CD4-positive, alpha-beta T cell (primary cell): ENCODE measurements around the gene FBXO15. TPM values are rescaled to one million over a fixed set of nuclear protein-coding genes. Genes with fewer than 3 reads are reported as not detected.

Experiments
- ATAC-seq: fragments of 200-7000 bp; cut with Tn5 transposase; one replicate; pipeline ENCODE4 v1.10.0; 2022; ENCODE audit warnings: mild to moderate bottlenecking; ENCODE audit not compliant: poor library complexity
- CTCF ChIA-PET: fragments of 350-600 bp; sonication (Branson Sonifier 250); formaldehyde crosslinking; loops from one replicate; lab custom pipeline; 2021; ENCODE audit warnings: antibody characterized with exemption, inconsistent platforms; lab: Charles Lee
- POLR2A ChIA-PET: fragments of 350-600 bp; sonication (Branson Sonifier 250); formaldehyde crosslinking; loops from one replicate; lab custom pipeline; 2021; ENCODE audit warnings: antibody characterized with exemption, inconsistent platforms; lab: Charles Lee
- DNase-seq, 14 experiments: peaks; one replicate each; pipeline ENCODE4 v3.0.0-alpha.2; 2013 to 2020; ENCODE audit warnings: mixed read lengths in 2 of 14
- H3K27ac ChIP-seq, 2 donors: one replicate each; pipeline versions ENCODE4 v1.5.1 to v1.7.0; 2013; ENCODE audit warnings: low read length in 2 of 2, low read depth in 1 of 2, mild to moderate bottlenecking in 1 of 2
- H3K27me3 ChIP-seq, 2 experiments: 1 replicate in 1 of 2; 2 replicates in 1 of 2; pipeline versions ENCODE4 v1.6.1 to v1.7.0; 2013; ENCODE audit warnings: low read length in 2 of 2, control low read depth in 1 of 2, mild to moderate bottlenecking in 1 of 2, moderate library complexity in 1 of 2; ENCODE audit not compliant: insufficient read depth in 2 of 2, control insufficient read depth in 1 of 2
- H3K36me3 ChIP-seq: one replicate; pipeline ENCODE4 v1.6.1; 2013; ENCODE audit warnings: low read length, control low read depth; ENCODE audit not compliant: insufficient read depth
- H3K4me1 ChIP-seq: one replicate; pipeline ENCODE4 v1.6.1; 2013; ENCODE audit warnings: low read length, control low read depth; ENCODE audit not compliant: insufficient read depth
- H3K4me3 ChIP-seq: one replicate; pipeline ENCODE4 v1.5.1; 2013; ENCODE audit warnings: mild to moderate bottlenecking, low read length, moderate library complexity
- H3K9me3 ChIP-seq, 2 experiments: 1 replicate in 1 of 2; 2 replicates in 1 of 2; pipeline versions ENCODE4 v1.6.1 to v1.7.0; 2013; ENCODE audit warnings: low read length in 2 of 2, mild to moderate bottlenecking in 2 of 2, control low read depth in 1 of 2, moderate library complexity in 1 of 2; ENCODE audit not compliant: control insufficient read depth in 1 of 2, insufficient read depth in 1 of 2
- H3K27ac Mint-ChIP-seq: one replicate; pipeline ENCODE4 v1.8.0; 2020; ENCODE audit warnings: mixed read lengths
- H3K27me3 Mint-ChIP-seq: one replicate; pipeline ENCODE4 v1.8.0; 2021; ENCODE audit warnings: mixed read lengths
- H3K36me3 Mint-ChIP-seq: one replicate; pipeline ENCODE4 v1.8.0; 2021; ENCODE audit warnings: low read depth, mixed read lengths
- H3K4me1 Mint-ChIP-seq: one replicate; pipeline ENCODE4 v1.8.0; 2021; ENCODE audit warnings: low read depth, mixed read lengths
- H3K4me3 Mint-ChIP-seq: one replicate; pipeline ENCODE4 v1.8.0; 2020; ENCODE audit warnings: mild to moderate bottlenecking, mixed read lengths
- H3K9me3 Mint-ChIP-seq: one replicate; pipeline ENCODE4 v1.8.0; 2020; ENCODE audit warnings: mixed read lengths
- intact Hi-C, 2 experiments: fragments of 100-400 bp; cut with DNase I in 1 of 2; cut with micrococcal nuclease in 1 of 2; formaldehyde crosslinking; loops; one replicate each; pipeline versions ENCODE4 v1.15.1 to v1.9.0; 2023 to 2025; cut with DNase I, micrococcal nuclease
- total RNA-seq, 174 experiments: library from RNA in 2 of 174; stranded (reverse) in 2 of 174; gene quantifications; one replicate each; pipeline ENCODE4 v1.2.3 and lab custom pipeline; 2021 to 2026
- TF ChIP-seq, protein P1 (sequence below): fragments of 200-600 bp; IDR thresholded peaks from one replicate; pipeline ENCODE4 v1.8.0; 2022; ENCODE audit warnings: antibody characterized with exemption, mild to moderate bottlenecking

The FBXO15 gene
- total RNA-seq, 2 experiments from 2014 or later: 0.58 to 1.0 TPM

DNA sequence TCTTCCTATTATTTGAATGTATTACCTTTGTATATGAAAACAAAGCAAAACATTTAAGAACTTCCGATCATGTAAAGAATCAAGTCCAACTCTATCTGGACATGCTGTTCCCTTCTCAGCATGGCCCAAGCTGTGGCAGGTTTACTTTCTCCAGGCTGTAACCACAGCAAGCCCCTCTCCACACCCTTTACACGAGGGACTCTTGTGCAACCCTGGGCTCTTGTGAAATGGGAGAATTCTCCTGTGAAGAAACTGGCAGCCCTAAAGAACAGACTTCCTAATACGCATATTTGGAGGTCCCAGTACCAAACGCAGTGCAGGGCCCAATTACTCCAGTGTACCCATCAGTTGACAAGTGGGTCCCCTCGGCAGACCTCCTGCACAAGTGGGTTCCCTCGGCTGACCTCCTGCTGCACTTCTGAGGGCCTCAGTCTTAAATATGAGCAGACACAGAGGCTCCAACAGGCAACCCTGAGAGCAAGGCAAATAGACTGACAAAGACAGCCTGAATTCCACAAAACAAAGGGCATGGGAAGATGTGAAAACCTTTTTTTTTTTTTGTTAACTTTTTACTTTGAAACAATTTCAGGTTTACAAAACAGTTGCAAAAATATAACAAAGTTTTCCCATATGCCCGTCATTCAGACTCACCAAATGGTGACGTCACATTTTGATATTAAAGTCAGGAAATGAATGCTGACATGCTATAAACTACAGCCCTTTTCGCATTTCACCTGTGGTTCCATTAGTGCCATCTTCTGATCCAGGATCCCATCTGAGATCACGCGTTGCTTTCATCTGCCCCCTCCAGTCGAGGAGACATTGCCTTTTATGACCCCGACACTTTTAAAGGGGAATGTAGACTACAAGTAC lies 78.2 kb downstream of the FBXO15 start:
- H3K4me3 ChIP-seq: no peak overlapping the region
- Mint-ChIP-seq H3K4me3 (no peak overlapping the region), H3K27me3 (no peaks in the 10 kb centered on the region), H3K9me3 (no peaks in the 10 kb centered on the region), H3K27ac (no peak overlapping the region), H3K4me1 (peaks cover 9% of the 10 kb centered on the region), H3K36me3 (no peaks in the 10 kb centered on the region)
- TF ChIP-seq, protein P1, sequence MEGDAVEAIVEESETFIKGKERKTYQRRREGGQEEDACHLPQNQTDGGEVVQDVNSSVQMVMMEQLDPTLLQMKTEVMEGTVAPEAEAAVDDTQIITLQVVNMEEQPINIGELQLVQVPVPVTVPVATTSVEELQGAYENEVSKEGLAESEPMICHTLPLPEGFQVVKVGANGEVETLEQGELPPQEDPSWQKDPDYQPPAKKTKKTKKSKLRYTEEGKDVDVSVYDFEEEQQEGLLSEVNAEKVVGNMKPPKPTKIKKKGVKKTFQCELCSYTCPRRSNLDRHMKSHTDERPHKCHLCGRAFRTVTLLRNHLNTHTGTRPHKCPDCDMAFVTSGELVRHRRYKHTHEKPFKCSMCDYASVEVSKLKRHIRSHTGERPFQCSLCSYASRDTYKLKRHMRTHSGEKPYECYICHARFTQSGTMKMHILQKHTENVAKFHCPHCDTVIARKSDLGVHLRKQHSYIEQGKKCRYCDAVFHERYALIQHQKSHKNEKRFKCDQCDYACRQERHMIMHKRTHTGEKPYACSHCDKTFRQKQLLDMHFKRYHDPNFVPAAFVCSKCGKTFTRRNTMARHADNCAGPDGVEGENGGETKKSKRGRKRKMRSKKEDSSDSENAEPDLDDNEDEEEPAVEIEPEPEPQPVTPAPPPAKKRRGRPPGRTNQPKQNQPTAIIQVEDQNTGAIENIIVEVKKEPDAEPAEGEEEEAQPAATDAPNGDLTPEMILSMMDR: no peak
- ChIA-PET CTCF (no interaction called here), POLR2A (no interaction called here)
- DNase-seq (peak in 1 of 14 experiments; percentile 12), ATAC-seq (no peak)
- H3K27me3 ChIP-seq: no peaks in the 10 kb centered on the region
- H3K4me1 ChIP-seq: peaks cover 6% of the 10 kb centered on the region
- intact Hi-C loops: no loop called here
- no peaks in the 10 kb centered on the region for H3K9me3 ChIP-seq
- no peak overlapping the region for H3K27ac ChIP-seq
- H3K36me3 ChIP-seq: no peaks in the 10 kb centered on the region

DNA sequence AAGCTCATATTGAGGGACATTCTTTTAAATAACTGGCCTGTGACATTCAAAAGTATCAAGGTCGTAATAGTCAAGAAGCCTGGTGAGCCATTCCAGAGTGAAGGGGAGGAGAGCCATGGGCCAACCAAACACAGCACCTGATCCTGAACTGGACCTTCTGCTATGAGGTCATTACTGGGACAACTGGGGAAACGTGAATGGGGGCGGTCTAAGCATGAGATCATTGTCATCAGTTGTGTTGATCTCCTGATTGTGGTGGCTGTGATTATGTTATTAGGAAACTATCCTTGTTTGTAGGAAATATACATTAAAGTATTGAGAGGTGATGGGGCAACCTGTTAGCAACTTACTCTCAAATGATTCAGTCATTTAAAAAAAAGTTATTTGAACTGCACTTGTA lies 79.3 kb downstream of the FBXO15 start:
- ATAC-seq (no peak), DNase-seq (no peak)
- Histone ChIP-seq H3K27me3 (no peaks in the 10 kb centered on the region), H3K36me3 (no peaks in the 10 kb centered on the region), H3K27ac (no peak overlapping the region), H3K4me1 (peaks cover 7% of the 10 kb centered on the region), H3K4me3 (no peak overlapping the region), H3K9me3 (no peaks in the 10 kb centered on the region)
- intact Hi-C loops: no loop called here
- H3K4me3 Mint-ChIP-seq: no peak overlapping the region
- no peaks in the 10 kb centered on the region for H3K27me3 Mint-ChIP-seq
- TF ChIP-seq, protein P1: no peak
- no peaks in the 10 kb centered on the region for H3K36me3 Mint-ChIP-seq
- CTCF ChIA-PET: no interaction called here
- no peak overlapping the region for H3K27ac Mint-ChIP-seq
- POLR2A ChIA-PET: no interaction called here
- H3K4me1 Mint-ChIP-seq: peaks cover 19% of the 10 kb centered on the region
- H3K9me3 Mint-ChIP-seq: no peaks in the 10 kb centered on the region

GRCh38 chr18:74066018-74066417 lies 81.6 kb downstream of the FBXO15 start:
- no peaks in the 10 kb centered on the region for H3K36me3 Mint-ChIP-seq
- no peaks in the 10 kb centered on the region for H3K36me3 ChIP-seq
- ChIA-PET POLR2A (no interaction called here), CTCF (no interaction called here)
- H3K4me3 ChIP-seq: no peak overlapping the region
- no peak overlapping the region for H3K4me3 Mint-ChIP-seq
- no peaks in the 10 kb centered on the region for H3K27me3 ChIP-seq
- H3K9me3 ChIP-seq: no peaks in the 10 kb centered on the region
- ATAC-seq (peak; percentile 24), DNase-seq (peak in 3 of 14 experiments; percentile 5 to 23 (median 15))
- H3K27me3 Mint-ChIP-seq: no peaks in the 10 kb centered on the region
- H3K4me1 Mint-ChIP-seq: peaks cover 23% of the 10 kb centered on the region
- H3K27ac Mint-ChIP-seq: peak overlapping the region; percentile 50
- peaks cover 7% of the 10 kb centered on the region for H3K4me1 ChIP-seq
- intact Hi-C loops: no loop called here
- H3K27ac ChIP-seq: no peak overlapping the region
- no peaks in the 10 kb centered on the region for H3K9me3 Mint-ChIP-seq
- TF ChIP-seq, protein P1: no peak
